Subcutaneous abdominal adipose tissue (tissue), 5 donors: ENCODE results near the gene BBX.
A peak's percentile ranks its signal among the peaks of the same experiment; 100 is the strongest.

Experiments used
- H3K27ac ChIP-seq: one replicate; pipeline ENCODE4 v1.7.0; 2013; ENCODE audit warnings: low read depth, mild to moderate bottlenecking, inconsistent platforms, low read length, moderate library complexity
- H3K27me3 ChIP-seq, 5 donors: one replicate each; pipeline ENCODE4 v1.7.0; 2013; ENCODE audit warnings: low read length in 5 of 5, inconsistent platforms in 1 of 5; ENCODE audit not compliant: control insufficient read depth in 5 of 5, insufficient read depth in 4 of 5
- H3K36me3 ChIP-seq, 5 donors: one replicate each; pipeline ENCODE4 v1.7.0; 2013; ENCODE audit warnings: low read length in 5 of 5; ENCODE audit not compliant: control insufficient read depth in 5 of 5, insufficient read depth in 5 of 5
- H3K4me1 ChIP-seq, 5 donors: one replicate each; pipeline ENCODE4 v1.7.0; 2013; ENCODE audit warnings: low read length in 5 of 5, mild to moderate bottlenecking in 3 of 5, moderate library complexity in 1 of 5; ENCODE audit not compliant: control insufficient read depth in 5 of 5, insufficient read depth in 5 of 5
- H3K4me3 ChIP-seq, 5 donors: one replicate each; pipeline ENCODE4 v1.7.0; 2013; ENCODE audit warnings: low read length in 5 of 5, low read depth in 1 of 5
- H3K9ac ChIP-seq, 5 donors: one replicate each; pipeline ENCODE4 v1.7.0; 2013; ENCODE audit warnings: low read length in 5 of 5, mild to moderate bottlenecking in 4 of 5, moderate library complexity in 3 of 5
- H3K9me3 ChIP-seq, 5 donors: one replicate each; pipeline ENCODE4 v1.7.0; 2013; ENCODE audit warnings: low read length in 5 of 5; ENCODE audit not compliant: control insufficient read depth in 5 of 5
- donor health status: healthy.
- donor health status: healthy.
- donor health status: healthy.
- donor health status: healthy.
- donor health status: healthy.

The BBX gene

GRCh38 chr3:107590786-107591185 is 68.0 kb downstream of the BBX start:
- Histone ChIP-seq H3K27ac (no peak overlapping the region), H3K9ac (no peak overlapping the region), H3K36me3 (no peaks in the 10 kb centered on the region), H3K4me3 (no peak overlapping the region), H3K27me3 (no peaks in the 10 kb centered on the region), H3K9me3 (no peaks in the 10 kb centered on the region), H3K4me1 (peaks cover 0 to 8% (median 0%) of the 10 kb centered on the region in 5 donors)

GRCh38 chr3:107592073-107592472 is 69.3 kb downstream of the BBX start:
- peaks cover 0 to 8% (median 0%) of the 10 kb centered on the region in 5 donors for H3K4me1 ChIP-seq
- H3K27me3 ChIP-seq = no peaks in the 10 kb centered on the region
- H3K9me3 ChIP-seq = no peaks in the 10 kb centered on the region
- no peak overlapping the region for H3K9ac ChIP-seq
- H3K27ac ChIP-seq = no peak overlapping the region
- H3K4me3 ChIP-seq = no peak overlapping the region
- no peaks in the 10 kb centered on the region for H3K36me3 ChIP-seq

GRCh38 chr3:107594870-107595269 is 72.1 kb downstream of the BBX start:
- Histone ChIP-seq H3K27ac (no peak overlapping the region), H3K27me3 (no peaks in the 10 kb centered on the region), H3K9ac (no peak overlapping the region), H3K4me3 (no peak overlapping the region), H3K36me3 (no peaks in the 10 kb centered on the region), H3K9me3 (no peaks in the 10 kb centered on the region), H3K4me1 (peaks cover 0 to 22% (median 16%) of the 10 kb centered on the region in 5 donors)

GRCh38 chr3:107596639-107597038 is 73.9 kb downstream of the BBX start:
- Histone ChIP-seq H3K27ac (no peak overlapping the region), H3K27me3 (no peaks in the 10 kb centered on the region), H3K9me3 (no peaks in the 10 kb centered on the region), H3K4me3 (no peak overlapping the region), H3K4me1 (peaks cover 0 to 18% (median 15%) of the 10 kb centered on the region in 5 donors), H3K36me3 (no peaks in the 10 kb centered on the region), H3K9ac (no peak overlapping the region)

- H3K36me3 ChIP-seq = no peaks in the 10 kb centered on the region
- H3K27ac ChIP-seq = peak overlapping the region; percentile 73
- peak overlapping the region; percentile 71 to 98 (median 88) for H3K9ac ChIP-seq
- H3K9me3 ChIP-seq = no peaks in the 10 kb centered on the region
- no peaks in the 10 kb centered on the region for H3K27me3 ChIP-seq
- H3K4me1 ChIP-seq = peaks cover 0 to 20% (median 15%) of the 10 kb centered on the region in 5 donors
- peak overlapping the region; percentile 56 to 81 (median 70) for H3K4me3 ChIP-seq
These were observed 76.4 kb downstream of the BBX start for GRCh38 chr3:107598926-107599771.

GRCh38 chr3:107599772-107600145 is 77.0 kb downstream of the BBX start:
- H3K4me3 ChIP-seq = peak overlapping the region; percentile 56 to 81 (median 70)
- no peaks in the 10 kb centered on the region for H3K9me3 ChIP-seq
- peak overlapping the region; percentile 71 to 98 (median 88) for H3K9ac ChIP-seq
- H3K36me3 ChIP-seq = no peaks in the 10 kb centered on the region
- H3K27me3 ChIP-seq = no peaks in the 10 kb centered on the region
- peaks cover 0 to 24% (median 15%) of the 10 kb centered on the region in 5 donors for H3K4me1 ChIP-seq
- peak overlapping the region; percentile 73 for H3K27ac ChIP-seq

GRCh38 chr3:107600780-107601179 is 78.0 kb downstream of the BBX start:
- peaks cover 0 to 25% (median 15%) of the 10 kb centered on the region in 5 donors for H3K4me1 ChIP-seq
- no peaks in the 10 kb centered on the region for H3K36me3 ChIP-seq
- no peaks in the 10 kb centered on the region for H3K9me3 ChIP-seq
- no peak overlapping the region for H3K27ac ChIP-seq
- H3K4me3 ChIP-seq = no peak overlapping the region
- peak overlapping the region in 1 of 5 donors; percentile 8 for H3K9ac ChIP-seq
- H3K27me3 ChIP-seq = no peaks in the 10 kb centered on the region

- Histone ChIP-seq H3K4me1 (peaks cover 0 to 15% (median 9%) of the 10 kb centered on the region in 5 donors), H3K27ac (no peak overlapping the region), H3K27me3 (no peaks in the 10 kb centered on the region)
These were observed 81.5 kb downstream of the BBX start for GRCh38 chr3:107604057-107604822.

GRCh38 chr3:107611775-107612469 is 89.2 kb downstream of the BBX start:
- no peaks in the 10 kb centered on the region for H3K36me3 ChIP-seq
- peak overlapping the region in 1 of 5 donors; percentile 32 for H3K4me3 ChIP-seq
- no peak overlapping the region for H3K9ac ChIP-seq
- H3K9me3 ChIP-seq = peaks cover 0 to 6% (median 2%) of the 10 kb centered on the region in 5 donors
- peaks cover 0 to 6% (median 0%) of the 10 kb centered on the region in 5 donors for H3K4me1 ChIP-seq
- no peaks in the 10 kb centered on the region for H3K27me3 ChIP-seq
- no peak overlapping the region for H3K27ac ChIP-seq

More at GRCh38 chr3:107604057-107604822, 81.5 kb downstream of the BBX start:
- Histone ChIP-seq H3K9me3 (no peaks in the 10 kb centered on the region), H3K4me3 (no peak overlapping the region), H3K36me3 (no peaks in the 10 kb centered on the region), H3K9ac (no peak overlapping the region)
